WTC11 (cell line): Measurements from ENCODE around the gene ARTN. TPM values are rescaled to one million over a fixed set of nuclear protein-coding genes. Genes with fewer than 3 reads are reported as not detected.
A peak's percentile ranks its signal among the peaks of the same experiment; 100 is the strongest.

Experiments
- AFF4 ChIP-seq: sonication (generic); formaldehyde crosslinking; IDR thresholded peaks from 2 replicates; pipeline ENCODE4 v1.8.1; 2023; ENCODE audit warnings: mild to moderate bottlenecking, missing genetic modification reagents, borderline replicate concordance
- AR ChIP-seq: fragments of 250-450 bp; sonication (Bioruptor Pico); IDR thresholded peaks from 2 replicates; pipeline ENCODE4 v1.9.0; 2021; ENCODE audit warnings: mild to moderate bottlenecking
- ARID4B ChIP-seq: sonication (generic); formaldehyde crosslinking; IDR thresholded peaks from 2 replicates; pipeline ENCODE4 v1.8.0; 2023; ENCODE audit warnings: missing genetic modification reagents, mild to moderate bottlenecking, borderline replicate concordance
- CDX4 ChIP-seq: fragments of 250-450 bp; sonication (Bioruptor Pico); IDR thresholded peaks from 2 replicates; pipeline ENCODE4 v1.9.0; 2021; ENCODE audit warnings: moderate library complexity, mild to moderate bottlenecking, inconsistent platforms, borderline replicate concordance
- CREB1 ChIP-seq: sonication (generic); formaldehyde crosslinking; IDR thresholded peaks from 2 replicates; pipeline ENCODE4 v1.8.0; 2023; ENCODE audit warnings: mild to moderate bottlenecking, missing genetic modification reagents
- E2F1 ChIP-seq: sonication (generic); formaldehyde crosslinking; IDR thresholded peaks from 2 replicates; pipeline ENCODE4 v1.8.0; 2022; ENCODE audit warnings: mild to moderate bottlenecking, missing genetic modification reagents
- E2F4 ChIP-seq: sonication (generic); formaldehyde crosslinking; IDR thresholded peaks from 2 replicates; pipeline ENCODE4 v1.8.1; 2022; ENCODE audit warnings: low read depth, mild to moderate bottlenecking, moderate library complexity, missing genetic modification reagents, borderline replicate concordance
- ETV6 ChIP-seq: sonication (generic); formaldehyde crosslinking; IDR thresholded peaks from 2 replicates; pipeline ENCODE4 v1.8.1; 2022; ENCODE audit warnings: mild to moderate bottlenecking, missing genetic modification reagents
- FOXK1 ChIP-seq: sonication (generic); formaldehyde crosslinking; IDR thresholded peaks from 2 replicates; pipeline ENCODE4 v1.8.0; 2022; ENCODE audit warnings: mild to moderate bottlenecking, moderate library complexity, missing genetic modification reagents
- JAZF1 ChIP-seq: fragments of 250-450 bp; sonication (Bioruptor Pico); IDR thresholded peaks from 2 replicates; pipeline ENCODE4 v1.9.0; 2021; ENCODE audit warnings: moderate library complexity, mild to moderate bottlenecking, inconsistent platforms
- JUN ChIP-seq: sonication (generic); formaldehyde crosslinking; IDR thresholded peaks from 2 replicates; pipeline ENCODE4 v1.8.0; 2023; ENCODE audit warnings: mild to moderate bottlenecking, missing genetic modification reagents
- KAT7 ChIP-seq: sonication (generic); formaldehyde crosslinking; IDR thresholded peaks from 2 replicates; pipeline ENCODE4 v1.8.1; 2023; ENCODE audit warnings: missing genetic modification reagents, mild to moderate bottlenecking, borderline replicate concordance
- ZNF138 ChIP-seq: sonication (generic); formaldehyde crosslinking; conservative IDR thresholded peaks from 2 replicates; pipeline ENCODE4 v1.8.1; 2022; ENCODE audit warnings: mild to moderate bottlenecking, moderate library complexity, missing genetic modification reagents
- ZNF425 ChIP-seq: fragments of 250-450 bp; sonication (Bioruptor Pico); conservative IDR thresholded peaks from 2 replicates; pipeline ENCODE4 v1.9.0; 2021; ENCODE audit warnings: mild to moderate bottlenecking
- ZNF671 ChIP-seq: fragments of 250-450 bp; sonication (Bioruptor Pico); IDR thresholded peaks from 2 replicates; pipeline ENCODE4 v1.8.0; 2021; ENCODE audit warnings: mild to moderate bottlenecking
- total RNA-seq: library from RNA; stranded (reverse); gene quantifications from 3 replicates; pipeline ENCODE4 v1.2.3, GENCODE V29; 2021

The ARTN gene
- total RNA-seq, 1 experiment from 2014 or later: 28.5 TPM

- TF ChIP-seq AR (CRISPR knock-in tag) (no peak), ETV6 (no peak), CDX4 (CRISPR knock-in tag) (no peak), FOXK1 (no peak), E2F1 (CRISPR knock-in tag) (no peak), ARID4B (CRISPR knock-in tag) (0 out of 2 replicates have a peak, but pooled peaks have one; percentile 20), AFF4 (CRISPR knock-in tag) (no peak), ZNF671 (CRISPR knock-in tag) (no peak), JUN (CRISPR knock-in tag) (no peak), ZNF138 (CRISPR knock-in tag) (no peak), CREB1 (no peak), ZNF425 (CRISPR knock-in tag) (no peak), E2F4 (no peak), KAT7 (CRISPR knock-in tag) (no peak), JAZF1 (CRISPR knock-in tag) (no peak)
These were observed 2.3 kb downstream of the ARTN start (continued) for GRCh38 chr1:43935711-43936427.
